ENCODE data around the gene GALNT7.

GRCh38 chr4:173226401-173226888 lies 57.8 kb downstream of the GALNT7 start:
- no peak for TF ChIP-seq GABPA (IDR thresholded peaks at IDR 0.05 in 1 of 2, conservative IDR thresholded peaks at IDR 0.05 in 1 of 2)
- TF ChIP-seq JUND (IDR thresholded peaks at IDR 0.05), result no peak
- no peak for TF ChIP-seq YY1 (IDR thresholded peaks at IDR 0.05)
- no peak for TF ChIP-seq TAF1 (conservative IDR thresholded peaks at IDR 0.05)
- no peak for TF ChIP-seq CTCF (IDR thresholded peaks at IDR 0.05; ENCODE audit: low read depth, low read length, missing input control)
- no peak for TF ChIP-seq RAD21 (IDR thresholded peaks at IDR 0.05)
